HG03575 (cell line): Measurements from ENCODE around the gene KCNA3.

Experiments
- ATAC-seq: cut with Tn5 transposase; IDR thresholded peaks from one replicate; pipeline ENCODE4 v1.9.1; 2021; ENCODE audit not compliant: unreplicated experiment, insufficient number of reproducible peaks, low FRiP score; ENCODE audit errors: extremely low read depth

Gene KCNA3

DNA sequence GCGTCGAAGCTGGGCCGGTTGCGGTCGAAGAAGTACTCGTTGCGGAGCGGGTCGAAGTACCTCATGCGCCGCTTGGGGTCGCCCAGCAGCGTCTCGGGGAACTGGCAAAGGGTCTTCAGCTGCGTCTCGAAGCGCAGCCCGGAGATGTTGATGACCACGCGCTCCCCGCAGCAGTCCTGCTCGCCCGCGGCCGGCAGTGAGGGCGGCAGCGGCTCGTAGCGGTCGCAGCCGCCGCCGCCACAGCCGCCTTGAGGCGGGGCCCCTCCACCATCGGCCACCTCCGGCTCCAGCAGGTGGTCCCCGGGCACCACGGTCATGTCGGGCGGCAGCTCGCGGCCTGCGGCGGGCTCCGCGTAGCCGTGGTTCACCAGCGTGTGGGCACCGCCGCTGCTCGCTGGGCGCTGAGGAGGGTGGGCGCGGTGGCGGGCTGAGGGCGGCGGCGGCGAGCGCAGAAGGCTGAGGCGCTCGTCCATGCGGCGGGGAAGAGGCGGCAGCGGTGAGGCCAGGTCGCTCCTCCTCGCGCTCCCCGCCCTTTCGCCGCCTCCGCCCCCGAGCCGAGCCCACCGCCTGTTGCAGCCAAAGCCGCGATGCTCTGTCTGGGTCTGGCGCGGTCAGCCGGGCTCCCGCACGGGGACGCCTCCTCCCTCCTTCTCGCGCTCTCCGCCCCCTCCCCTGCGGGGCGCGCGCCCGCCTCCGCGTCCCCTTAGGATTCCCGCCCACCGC is at the start of gene KCNA3:
KCNA3 (minus strand) TSS at position 604 of the 723 bp plus-strand sequence; CDS start at position 473, 131 bp downstream.
- ATAC-seq, result no peak

DNA sequence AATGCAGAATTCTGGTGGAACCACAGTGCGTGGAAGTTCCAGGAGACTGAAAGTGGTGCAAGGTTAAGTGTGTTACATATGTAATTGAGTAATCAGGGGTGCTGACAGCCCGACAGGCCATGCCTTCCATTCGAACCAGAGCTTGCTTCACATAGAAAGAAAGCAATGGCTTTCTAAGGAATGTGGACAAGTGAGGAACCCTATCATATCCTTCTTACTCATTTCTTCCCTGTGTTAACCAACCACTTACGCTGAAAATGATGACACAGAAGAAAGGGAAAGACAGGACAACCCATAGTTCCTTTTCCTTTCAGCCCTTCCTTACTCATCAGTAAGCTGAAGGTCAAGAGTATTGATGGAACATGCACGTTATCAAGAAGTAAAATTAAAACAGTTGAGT is 48.1 kb upstream of the KCNA3 start:
- ATAC-seq, result no peak

DNA sequence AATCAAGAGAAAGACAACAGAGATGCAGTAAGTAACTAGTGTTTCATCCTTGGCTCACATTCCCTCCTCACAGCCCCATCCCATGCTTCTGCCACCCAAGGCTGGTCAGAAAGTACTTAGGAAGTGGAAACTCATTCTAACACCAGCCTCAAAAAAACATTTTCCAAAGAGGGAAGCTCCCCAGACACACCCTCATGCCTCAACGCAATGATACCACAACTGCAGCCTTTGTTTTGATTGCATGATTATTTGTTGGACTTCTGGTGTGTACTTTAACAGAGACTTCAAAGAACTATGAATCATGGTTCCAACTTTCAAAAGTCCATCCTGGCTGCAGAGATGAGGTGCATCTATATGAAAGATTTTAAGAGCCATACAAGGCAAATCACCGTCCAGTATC is 45.2 kb upstream of the KCNA3 start:
- no peak for ATAC-seq

DNA sequence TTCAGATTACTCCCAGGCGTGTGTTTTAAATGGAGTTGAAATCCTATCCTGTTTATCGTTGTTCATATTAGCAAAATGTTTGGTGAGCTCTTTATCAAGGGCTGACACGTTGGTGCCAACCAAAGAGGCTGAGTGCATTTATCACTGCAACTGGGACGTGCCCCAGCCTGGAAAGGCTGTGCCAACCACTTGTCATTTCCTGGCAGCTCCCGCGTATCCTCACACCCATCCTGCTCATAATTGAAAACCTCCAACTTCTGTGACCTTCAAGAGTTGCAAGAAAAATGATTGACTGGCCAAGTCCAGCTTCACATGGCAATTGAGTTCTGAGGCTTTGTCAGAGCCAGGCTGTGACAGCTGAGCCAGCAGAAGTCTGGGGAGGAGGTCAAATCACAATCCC is 43.7 kb upstream of the KCNA3 start:
- no peak for ATAC-seq

DNA sequence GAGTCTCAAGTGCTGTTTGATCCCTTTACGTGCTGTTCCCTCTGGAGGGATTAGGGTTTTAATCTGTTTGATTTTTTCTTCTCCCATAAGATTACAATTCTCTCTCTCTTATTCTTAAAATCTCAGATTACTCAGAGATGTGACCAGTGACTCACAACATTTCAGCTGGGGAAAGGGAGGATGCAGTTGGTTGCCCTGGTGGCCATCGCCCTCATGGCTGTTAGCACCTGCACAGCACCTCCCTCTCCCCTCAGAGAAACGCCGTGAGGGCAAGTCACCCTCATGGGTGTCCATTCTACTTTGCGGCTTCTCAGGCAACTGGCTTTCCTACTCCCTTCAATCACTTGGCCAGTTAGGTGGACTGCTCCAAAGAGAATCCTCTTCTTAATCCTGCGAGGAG is 42.4 kb upstream of the KCNA3 start:
- ATAC-seq, result no peak

DNA sequence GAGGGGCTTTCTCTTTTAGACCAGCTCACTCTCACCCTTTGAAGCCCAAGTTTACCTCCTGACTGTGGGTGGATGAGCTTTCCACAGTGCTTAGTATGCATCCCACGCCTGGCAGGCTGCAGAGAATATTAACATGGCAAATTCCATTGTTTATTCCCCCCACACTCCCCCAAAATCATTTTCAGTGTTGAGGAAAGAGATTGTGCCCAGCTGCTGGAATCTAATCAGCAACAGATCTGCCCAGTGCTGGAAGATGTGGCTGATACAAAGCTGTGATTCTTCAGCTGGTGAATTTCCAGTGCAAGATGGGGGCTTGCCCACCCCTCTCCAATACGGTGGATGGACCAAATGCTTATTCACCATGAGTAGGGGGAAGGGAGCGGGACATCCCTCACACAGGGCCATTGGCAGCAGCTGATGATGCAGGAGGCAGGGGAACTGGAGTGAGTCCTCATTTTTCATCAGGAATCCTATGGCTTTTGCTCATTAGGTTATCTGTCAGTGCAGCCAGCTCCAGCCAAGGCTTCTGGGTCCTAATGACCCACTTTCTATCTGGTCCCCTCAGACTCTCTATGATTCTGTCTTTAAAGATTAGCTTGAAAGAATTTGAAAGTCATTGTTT is 39.7 kb upstream of the KCNA3 start:
- no peak for ATAC-seq

DNA sequence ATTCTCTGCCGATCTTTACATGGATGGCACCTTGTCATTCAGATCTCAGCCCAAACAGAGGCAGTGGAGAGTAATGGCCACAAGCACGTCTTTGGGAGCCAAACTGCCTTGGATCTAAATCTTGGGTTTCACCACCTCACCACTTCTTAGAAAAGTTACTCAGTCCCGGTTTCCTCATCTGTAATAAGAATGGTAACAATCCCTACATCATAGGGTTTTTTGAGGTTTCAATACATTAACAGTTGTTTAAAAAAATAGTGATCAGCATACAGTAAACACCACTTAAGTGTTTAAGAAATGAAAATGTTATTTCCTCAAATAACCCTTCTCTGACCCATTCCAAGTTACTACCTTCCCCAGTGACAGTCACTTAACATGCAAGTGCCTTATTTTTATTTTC is 38.5 kb upstream of the KCNA3 start:
- no peak for ATAC-seq

DNA sequence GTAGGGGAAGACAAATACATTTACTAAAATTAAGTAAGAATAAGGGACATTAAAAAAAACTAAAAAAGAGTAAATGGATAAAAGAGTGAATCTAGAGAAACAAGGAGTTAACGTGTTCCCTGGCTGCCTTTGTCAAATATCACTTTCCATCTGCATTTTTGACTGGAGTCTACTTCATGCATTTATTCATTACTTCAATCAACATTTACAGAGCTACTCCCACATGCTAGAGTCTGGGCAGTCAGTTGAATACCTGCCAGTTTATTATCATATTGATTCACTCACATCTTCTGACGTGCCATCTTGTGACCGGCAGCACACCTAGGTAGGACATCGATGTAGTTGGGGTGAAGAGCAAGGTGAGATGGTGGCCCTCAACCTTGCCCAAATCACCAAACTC is 35.6 kb upstream of the KCNA3 start:
- no peak for ATAC-seq

DNA sequence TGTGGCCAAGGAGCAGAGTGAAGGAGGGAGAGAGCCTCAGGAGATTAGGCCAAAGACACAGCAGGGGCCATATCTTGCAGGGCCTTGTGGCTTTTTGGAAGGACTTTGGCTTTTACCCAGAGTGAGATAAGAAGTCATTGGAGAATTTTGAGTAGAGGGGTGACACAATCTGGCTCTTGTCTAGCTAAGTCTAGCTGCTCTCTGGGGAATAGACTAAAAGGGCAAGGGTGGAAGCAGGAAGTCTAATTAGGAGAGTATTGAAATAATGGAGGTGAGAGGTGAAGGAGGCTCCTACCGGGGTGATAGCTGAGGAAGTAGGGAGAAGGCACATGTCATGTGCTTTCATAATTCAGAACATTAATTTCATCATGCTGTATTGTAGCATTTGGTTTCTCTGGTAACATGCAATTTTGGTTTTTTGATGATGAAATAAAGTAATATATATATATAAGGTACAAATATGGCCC is 34.3 kb upstream of the KCNA3 start:
- ATAC-seq, result no peak

DNA sequence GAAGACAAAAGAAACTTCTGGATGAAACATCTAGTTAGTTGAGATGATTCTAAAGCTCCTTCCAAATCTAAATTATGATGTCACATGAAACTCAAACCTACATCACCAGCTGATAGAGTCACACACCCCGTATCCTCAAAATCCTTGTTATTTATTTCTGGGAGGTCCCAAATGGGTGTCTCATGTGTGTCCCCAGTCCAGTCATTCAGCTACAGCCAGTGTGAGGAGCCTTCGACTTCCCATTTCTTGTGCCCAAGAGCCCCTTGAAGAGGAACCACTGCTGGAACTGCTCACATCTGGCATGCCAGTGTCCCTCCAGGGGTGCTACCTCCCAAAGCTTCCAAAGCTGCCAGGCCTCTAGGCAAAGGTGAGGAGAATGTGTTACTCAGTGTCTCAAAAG is 32.5 kb upstream of the KCNA3 start:
- no peak for ATAC-seq

DNA sequence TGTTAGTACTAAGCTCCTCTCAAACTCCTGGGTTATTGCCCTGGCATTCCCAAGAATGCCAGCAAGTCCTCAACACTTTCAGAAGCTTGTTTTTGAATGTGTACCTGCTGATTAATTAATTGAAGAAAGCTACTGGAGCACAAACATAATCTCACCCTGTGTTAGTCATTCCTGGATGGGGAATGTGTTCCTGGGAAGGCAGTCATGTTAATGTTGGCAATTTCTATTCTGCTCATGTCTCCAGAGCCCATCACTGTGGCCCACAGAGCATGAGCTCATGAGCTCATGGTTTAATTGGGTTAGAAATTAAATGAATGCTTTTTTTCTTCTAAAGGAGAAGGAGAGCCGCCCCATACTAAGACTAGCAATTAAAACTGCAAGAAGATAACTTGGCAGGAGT is 31.9 kb upstream of the KCNA3 start:
- ATAC-seq, result no peak

DNA sequence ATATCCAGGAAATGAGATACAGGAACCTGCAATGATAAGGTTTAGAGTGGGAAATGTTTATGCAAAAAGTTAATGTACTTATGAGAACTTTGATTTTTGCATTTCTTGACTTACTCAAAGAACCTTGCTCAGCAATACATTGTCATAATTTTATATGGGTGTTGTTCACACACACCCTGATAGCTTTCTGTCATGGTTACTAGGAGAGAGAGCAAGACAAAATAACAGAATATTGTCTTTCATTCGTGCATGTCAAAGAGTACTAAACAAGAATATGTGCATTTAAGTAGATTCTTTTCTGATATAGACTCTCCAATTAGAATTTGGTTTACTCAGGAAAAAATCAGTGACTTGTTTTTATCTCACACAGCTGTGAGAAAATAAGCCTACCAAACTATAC is 27.5 kb upstream of the KCNA3 start:
- no peak for ATAC-seq

DNA sequence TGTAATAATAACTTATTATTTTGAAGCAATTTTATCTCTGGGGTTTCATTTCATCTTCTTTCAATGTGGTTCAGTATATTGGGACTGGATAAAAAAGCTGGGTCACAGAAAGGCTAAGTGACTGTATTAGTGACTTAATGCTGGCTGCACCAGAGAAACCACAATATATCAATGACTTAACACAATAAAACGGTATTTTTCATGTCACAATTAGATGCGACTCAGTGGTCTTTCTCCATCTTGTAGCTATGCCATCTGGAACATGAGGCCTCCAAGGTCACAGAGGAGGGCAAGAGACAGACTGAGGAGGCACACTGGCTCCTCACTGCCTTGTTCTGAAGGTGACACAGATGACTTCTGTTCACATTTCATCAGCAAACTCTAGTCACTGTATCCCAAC is 26.0 kb upstream of the KCNA3 start:
- no peak for ATAC-seq

DNA sequence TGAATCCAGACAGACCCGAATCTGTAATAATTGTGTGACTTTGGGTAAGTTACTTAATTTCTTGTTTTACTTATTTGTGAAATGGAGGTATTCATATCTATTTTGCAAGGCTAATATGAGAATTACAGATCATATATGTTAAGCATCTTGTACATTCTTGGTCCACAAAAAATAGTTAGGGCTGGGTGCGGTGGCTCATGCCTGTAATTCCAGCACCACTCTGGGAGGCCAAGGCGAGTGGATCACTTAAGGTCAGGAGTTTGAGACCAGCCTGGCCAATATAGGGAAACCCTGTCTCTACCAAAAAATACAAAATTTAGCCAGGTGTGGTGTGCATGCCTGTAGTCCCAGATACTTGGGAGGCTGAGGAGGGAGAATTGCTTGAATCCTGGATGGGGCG is 22.9 kb upstream of the KCNA3 start:
- no peak for ATAC-seq

DNA sequence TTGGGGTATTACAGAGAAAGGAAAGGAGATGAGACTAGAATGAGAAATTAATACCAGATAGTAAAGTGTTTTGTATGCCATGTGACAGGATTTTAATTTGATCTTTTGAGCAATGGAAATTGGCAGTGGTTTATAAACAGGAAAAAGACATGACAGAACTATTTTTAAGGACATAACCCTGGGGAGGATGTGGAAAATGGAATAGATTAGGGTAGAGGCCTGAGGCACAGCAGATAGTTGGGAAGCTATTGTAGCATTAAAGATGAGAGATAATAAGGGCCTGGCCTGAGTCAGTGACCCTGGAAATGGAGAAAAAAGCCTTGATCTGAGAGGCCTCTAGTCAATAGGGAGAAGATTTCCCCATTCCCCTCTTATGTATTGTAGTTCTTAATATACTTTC is 22.1 kb upstream of the KCNA3 start:
- ATAC-seq, result no peak

DNA sequence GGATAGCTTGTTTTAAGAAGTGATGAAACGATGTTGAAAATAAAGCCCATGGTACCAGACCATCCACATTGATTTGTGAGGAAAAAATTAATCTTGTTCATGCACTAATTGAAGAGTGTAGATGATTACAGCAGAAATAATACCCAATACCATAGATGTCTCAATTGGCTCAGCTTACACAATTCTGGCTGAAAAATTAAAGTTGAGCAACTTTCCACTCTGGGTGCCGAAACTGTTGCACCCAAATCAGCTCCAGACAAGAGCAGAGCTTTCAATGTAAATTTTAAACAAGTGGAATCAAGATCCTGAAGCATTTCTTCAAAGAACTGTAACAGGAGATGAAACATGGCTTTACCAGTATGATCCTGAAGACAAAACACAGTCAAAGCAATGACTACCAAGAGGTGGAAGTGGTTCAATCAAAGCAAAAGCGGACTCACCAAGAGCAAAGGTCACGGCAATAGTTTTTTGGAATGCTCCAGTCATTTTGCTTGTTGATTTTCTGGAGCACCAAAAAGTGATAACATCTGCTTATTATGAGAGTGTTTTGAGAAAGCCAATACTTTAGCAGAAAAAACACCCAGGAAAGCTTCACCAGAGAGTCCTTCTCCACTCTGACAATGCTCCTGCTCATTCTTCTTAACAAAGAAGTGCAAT is 16.1 kb upstream of the KCNA3 start:
- ATAC-seq, result no peak

DNA sequence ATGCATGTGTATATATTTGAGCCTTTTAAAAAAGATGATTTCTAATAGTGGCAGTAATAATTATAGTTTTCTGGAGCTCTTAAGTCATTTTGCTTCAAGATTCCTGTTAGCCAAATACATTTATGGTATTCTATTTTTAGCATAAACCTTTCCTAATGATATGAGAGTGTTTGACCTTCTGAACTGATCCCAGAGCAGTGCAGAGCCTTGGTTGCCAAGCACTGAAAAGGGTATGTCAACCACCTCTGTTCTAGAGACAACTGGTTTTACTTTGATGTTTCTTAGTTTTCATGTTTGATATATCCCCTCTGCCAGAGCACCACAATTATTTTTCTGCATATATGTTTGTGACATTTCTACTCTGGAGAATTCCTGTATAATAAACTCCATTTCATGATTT is 15.1 kb upstream of the KCNA3 start:
- no peak for ATAC-seq

DNA sequence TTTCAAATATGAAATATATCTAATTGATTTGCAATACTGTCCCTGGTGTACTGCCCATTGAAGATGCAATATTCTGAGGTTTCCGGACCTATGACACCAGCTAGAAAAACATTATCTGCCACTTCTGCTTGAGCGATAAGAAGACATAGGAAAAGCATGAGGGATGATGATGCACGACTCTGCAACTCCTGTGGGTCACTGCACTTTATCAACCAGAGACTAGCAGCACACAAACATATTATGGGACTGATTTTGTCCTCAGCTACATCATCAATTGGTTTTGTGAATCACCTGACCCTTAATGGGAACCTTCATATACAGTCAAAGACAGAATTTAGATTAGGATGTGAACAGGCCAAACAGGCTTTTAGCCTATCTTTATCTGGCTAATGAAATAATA is 13.8 kb upstream of the KCNA3 start:
- ATAC-seq, result no peak

DNA sequence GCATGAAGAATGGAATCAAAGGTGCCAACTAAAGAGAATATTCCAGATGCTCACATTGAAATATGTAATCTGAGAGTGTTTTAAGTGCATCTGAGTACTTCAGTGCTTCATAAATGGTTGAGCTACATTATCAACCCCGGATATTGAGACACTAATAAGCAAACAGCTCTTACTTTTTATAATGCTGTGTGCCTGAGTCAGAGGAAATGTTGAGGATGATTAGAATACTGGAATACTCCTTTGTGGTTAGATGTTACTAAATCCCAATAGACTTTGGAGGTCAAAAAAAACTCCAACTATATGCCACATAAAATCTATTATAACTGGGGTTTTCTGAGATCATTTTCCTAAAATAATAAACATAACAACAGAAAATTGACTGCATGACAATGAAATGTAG is 12.5 kb upstream of the KCNA3 start:
- no peak for ATAC-seq

DNA sequence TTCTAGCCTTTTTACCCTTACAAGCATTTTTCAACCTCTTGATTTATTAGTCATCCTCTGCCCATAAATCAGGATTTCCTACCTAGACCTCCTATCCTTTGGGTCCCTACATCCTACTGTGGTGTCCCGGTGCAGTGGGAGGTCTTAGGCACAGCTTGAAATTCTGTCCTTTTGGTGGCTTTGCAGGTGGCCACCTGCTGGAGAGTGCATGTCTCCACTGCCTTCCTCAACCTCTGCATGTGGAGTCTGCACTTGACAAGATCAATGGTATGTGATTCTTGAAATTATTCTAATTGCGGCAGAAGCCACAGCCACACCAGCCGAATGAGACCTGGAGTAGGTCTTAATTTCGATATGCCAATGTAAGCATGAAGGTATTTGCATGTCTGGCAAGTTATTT is 11.4 kb upstream of the KCNA3 start:
- ATAC-seq, result no peak
